Central memory CD4-positive, alpha-beta T cell (primary cell): Measurements from ENCODE around the gene YWHAQ.
"Not testable (repeated sequence)": the region's sequence is repeated elsewhere in the genome, so short reads cannot be mapped to it uniquely, and the experiment has no call there.

Experiments
- DNase-seq: peaks from one replicate; pipeline ENCODE4 v3.0.0; 2022

Gene YWHAQ

GRCh38 chr2:9593925-9594324, 36.9 kb downstream of the YWHAQ start:
- no peak for DNase-seq

- no peak for DNase-seq
These were observed 38.1 kb downstream of the YWHAQ start for GRCh38 chr2:9592699-9593098.

DNA sequence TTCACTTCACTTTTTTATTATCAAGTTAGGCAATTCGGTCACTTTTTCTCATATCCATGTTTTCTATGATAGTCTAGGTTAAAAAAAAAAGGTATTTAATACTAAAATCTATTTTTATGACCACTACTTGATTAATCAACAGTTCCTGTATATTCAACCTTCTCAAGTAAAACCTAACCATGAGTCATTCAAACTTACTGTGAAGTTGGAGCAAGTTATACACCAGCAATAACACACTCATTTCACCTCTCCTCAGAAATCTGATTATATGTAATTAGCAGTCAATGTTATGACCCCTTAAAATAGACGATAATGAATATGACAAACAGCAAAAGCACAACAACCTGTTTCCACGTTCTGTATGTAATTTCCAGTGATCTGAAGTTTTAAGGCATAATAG, 40.2 kb downstream of the YWHAQ start:
- DNase-seq = no peak

DNA sequence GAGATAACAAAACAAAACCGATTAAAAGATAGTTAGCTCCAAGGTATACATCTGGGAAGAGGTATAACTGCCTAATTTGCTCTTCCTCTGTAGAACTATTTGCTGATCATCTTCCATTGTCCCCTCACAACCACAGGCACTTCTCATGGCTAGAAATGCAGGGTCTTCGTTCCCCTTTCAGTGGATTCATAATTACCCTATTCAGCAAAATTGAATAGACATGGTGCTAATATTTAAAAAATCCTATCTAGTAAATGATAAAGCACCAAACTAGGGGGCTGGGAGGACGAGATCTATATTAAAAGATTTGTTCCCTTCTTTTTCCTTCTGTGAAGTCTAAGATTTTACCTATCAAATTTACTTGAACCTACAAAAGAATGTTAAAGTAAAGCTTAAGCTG, 44.3 kb downstream of the YWHAQ start:
- no peak for DNase-seq

GRCh38 chr2:9585486-9585885, 45.3 kb downstream of the YWHAQ start:
- DNase-seq = no peak

DNA sequence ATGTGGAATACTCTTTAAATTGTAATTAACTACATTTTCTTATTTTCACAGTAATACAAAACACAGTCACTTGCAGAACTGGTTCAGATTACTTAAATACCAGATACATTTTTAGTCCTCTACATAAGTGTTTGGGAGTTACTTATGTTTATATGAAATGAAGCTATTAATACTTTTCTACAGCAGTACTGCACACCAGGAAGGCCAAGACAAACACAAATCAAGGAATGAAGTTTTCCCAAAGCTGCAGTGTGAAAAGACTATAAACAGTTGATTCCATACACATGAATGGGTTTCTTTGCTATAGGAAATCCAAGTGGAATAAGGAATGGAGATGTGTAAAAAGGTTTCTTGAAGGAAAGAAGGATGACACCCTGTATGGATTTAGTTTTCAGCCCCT, 45.9 kb downstream of the YWHAQ start:
- DNase-seq = not testable (repeated sequence)

DNA sequence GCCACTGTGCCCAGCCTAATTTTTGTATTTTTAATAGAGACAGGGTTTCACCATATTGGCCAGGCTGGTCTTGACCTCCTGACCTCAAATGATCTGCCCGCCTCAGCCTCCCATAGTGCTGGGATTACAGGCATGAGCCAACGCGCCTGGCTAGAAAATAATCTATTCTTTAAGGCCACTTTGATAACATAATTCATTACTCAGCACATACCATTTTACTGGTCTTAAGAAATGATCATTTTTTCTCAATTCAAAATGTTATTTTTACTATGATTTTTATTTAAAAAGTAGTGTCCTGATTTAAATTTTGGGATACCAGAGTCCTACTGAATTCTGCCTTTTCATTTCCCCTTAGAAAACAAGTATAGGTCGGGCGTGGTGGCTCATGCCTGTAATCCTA, 48.2 kb downstream of the YWHAQ start:
- DNase-seq = no peak

- no peak for DNase-seq
These were observed 52.1 kb downstream of the YWHAQ start for GRCh38 chr2:9578467-9579235.

- no peak for DNase-seq
These were observed 56.5 kb downstream of the YWHAQ start for GRCh38 chr2:9574331-9574730.

GRCh38 chr2:9573840-9574239, 57.0 kb downstream of the YWHAQ start:
- DNase-seq = no peak

GRCh38 chr2:9573013-9573720, 57.6 kb downstream of the YWHAQ start:
- DNase-seq = no peak

- no peak for DNase-seq
These were observed 60.4 kb downstream of the YWHAQ start for GRCh38 chr2:9570182-9571060.

DNA sequence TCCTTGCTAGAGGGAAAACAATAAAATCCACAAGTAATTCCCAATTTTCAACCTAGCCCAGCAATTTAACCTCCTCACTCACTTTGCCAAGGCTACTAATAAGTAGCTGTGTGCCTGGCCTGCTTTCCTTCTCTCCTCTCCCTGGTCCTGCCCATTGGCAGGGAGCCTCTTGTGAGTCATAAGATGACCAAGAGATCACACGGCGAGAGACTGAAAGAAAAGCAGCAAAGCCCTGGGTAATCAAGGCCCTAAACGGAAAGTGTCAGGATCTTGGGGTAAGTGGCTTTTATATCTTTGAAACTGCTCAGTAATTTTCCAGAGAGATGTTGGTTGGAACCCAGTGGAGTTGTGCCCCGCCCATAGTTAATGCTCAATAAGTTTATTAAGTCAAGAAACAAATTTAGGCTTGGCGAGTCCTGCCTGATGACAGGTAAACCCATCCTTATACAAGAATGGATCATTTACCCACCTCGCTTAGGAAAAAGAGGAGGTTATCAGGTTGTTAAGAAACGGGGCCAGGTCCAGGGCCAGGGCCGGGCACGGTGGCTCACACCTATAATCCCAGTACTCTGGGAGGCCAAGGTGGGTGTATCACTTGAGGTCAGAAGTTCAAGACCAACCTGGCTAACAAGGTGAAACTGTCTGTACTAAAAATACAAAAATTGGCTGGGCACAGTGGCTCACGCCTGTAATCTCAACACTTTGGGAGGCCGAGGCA, 65.2 kb downstream of the YWHAQ start:
- DNase-seq = no peak

- DNase-seq = no peak
These were observed 70.2 kb downstream of the YWHAQ start for GRCh38 chr2:9560628-9561027.

DNA sequence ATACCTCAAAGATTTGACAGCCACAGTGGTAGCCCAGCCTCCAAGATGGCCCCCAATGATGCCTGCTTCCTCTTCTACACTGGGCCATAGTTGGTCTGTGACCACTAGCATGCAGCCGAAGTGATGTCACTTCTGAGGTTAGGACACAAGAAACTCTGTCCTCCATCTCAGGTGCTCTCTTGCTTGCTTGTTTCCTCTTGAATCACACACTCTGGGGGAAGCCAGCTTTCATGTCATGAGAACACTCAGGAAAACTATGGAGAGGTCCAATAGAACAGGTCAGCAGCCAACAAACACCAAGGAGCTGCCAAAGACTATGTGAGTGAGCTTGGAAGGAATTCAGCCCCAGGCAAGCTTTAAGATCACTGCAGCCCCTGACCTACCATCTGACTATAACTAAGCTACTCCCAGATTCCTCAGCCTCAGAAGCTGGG, 71.8 kb downstream of the YWHAQ start:
- no peak for DNase-seq

GRCh38 chr2:9556121-9556743, 74.6 kb downstream of the YWHAQ start:
- DNase-seq = peak; percentile 6

GRCh38 chr2:9555297-9556120, 75.3 kb downstream of the YWHAQ start, which contains the start of gene ADAM17:
Gene ADAM17, minus strand, starts transcription at chr2:9555830. Its CDS starts 225 bp downstream, at chr2:9555605.
- DNase-seq = peak; percentile 82

DNA sequence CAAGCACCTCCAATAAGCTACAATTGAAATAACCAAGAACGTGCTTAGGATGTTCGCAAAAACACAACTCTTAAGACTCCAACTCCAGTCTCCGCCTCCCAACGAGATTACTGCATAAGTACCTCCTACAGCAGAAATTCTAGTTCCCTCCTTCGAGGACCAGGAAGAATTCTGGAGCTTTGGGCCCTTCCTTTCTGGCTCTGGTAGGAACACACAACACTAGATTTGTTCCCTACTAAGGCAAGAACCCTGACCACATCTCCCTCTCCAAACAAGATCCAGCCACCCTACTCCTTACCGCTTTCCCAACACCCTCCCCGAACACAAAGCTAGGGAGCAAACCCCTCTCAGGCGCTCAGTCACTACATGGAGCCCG, 75.9 kb downstream of the YWHAQ start:
- peak; percentile 29 for DNase-seq

- DNase-seq = peak; percentile 17
These were observed 78.3 kb downstream of the YWHAQ start for GRCh38 chr2:9552219-9553178.

GRCh38 chr2:9550859-9551391, 79.9 kb downstream of the YWHAQ start:
- not testable (repeated sequence) for DNase-seq
